Smooth muscle cell (in vitro differentiated cells): Measurements from ENCODE around the gene GLI3. TPM values are rescaled to one million over a fixed set of nuclear protein-coding genes. Genes with fewer than 3 reads are reported as not detected.

Experiments used
- DNase-seq: peaks from one replicate; lab custom pipeline; 2025; ENCODE audit not compliant: unreplicated experiment; lab: John Stamatoyannopoulos, UW
- H2AFZ ChIP-seq: fragments of 200-600 bp; sonication (generic); 2 replicates; pipeline ENCODE4 v1.6.0; 2016; ENCODE audit warnings: antibody characterized with exemption, low read depth, mild to moderate bottlenecking
- H3F3A ChIP-seq: fragments of 200-600 bp; sonication (generic); 2 replicates; pipeline ENCODE4 v1.6.0; 2017; ENCODE audit warnings: antibody characterized with exemption, low read depth
- H3K27ac ChIP-seq: fragments of 200-600 bp; sonication (generic); 2 replicates; pipeline ENCODE4 v1.5.1; 2016; ENCODE audit warnings: low read depth, mild to moderate bottlenecking
- H3K27me3 ChIP-seq: fragments of 200-600 bp; sonication (generic); 2 replicates; pipeline ENCODE4 v1.6.1; 2016; ENCODE audit warnings: low read depth, mild to moderate bottlenecking
- H3K36me3 ChIP-seq: fragments of 200-600 bp; sonication (generic); 2 replicates; pipeline ENCODE4 v1.5.1; 2016; ENCODE audit warnings: low read depth
- H3K4me1 ChIP-seq: fragments of 200-600 bp; sonication (generic); 2 replicates; pipeline ENCODE4 v1.5.1; 2016; ENCODE audit warnings: low read depth
- H3K4me2 ChIP-seq: fragments of 200-600 bp; sonication (generic); 2 replicates; pipeline ENCODE4 v1.6.0; 2016; ENCODE audit warnings: mild to moderate bottlenecking
- H3K4me3 ChIP-seq: fragments of 200-600 bp; sonication (generic); 2 replicates; pipeline ENCODE4 v1.5.1; 2016; ENCODE audit warnings: mild to moderate bottlenecking
- H3K79me2 ChIP-seq: fragments of 200-600 bp; sonication (generic); 2 replicates; pipeline ENCODE4 v1.6.0; 2016; ENCODE audit warnings: low read depth, mild to moderate bottlenecking
- H3K9ac ChIP-seq: fragments of 200-600 bp; sonication (generic); 2 replicates; pipeline ENCODE4 v1.6.0; 2016; ENCODE audit warnings: low read depth
- H3K9me3 ChIP-seq: fragments of 200-600 bp; sonication (generic); replicated peaks from 2 replicates; pipeline ENCODE4 v1.5.1; 2016; ENCODE audit warnings: low read depth
- H4K20me1 ChIP-seq: fragments of 200-600 bp; sonication (generic); 2 replicates; pipeline ENCODE4 v1.6.0; 2016; ENCODE audit warnings: low read depth
- CTCF ChIP-seq: fragments of 200-600 bp; sonication (generic); IDR thresholded peaks from 2 replicates; pipeline ENCODE4 v1.5.1; 2017; ENCODE audit warnings: borderline replicate concordance, mild to moderate bottlenecking, antibody characterized with exemption; ENCODE audit not compliant: insufficient read depth, poor library complexity, severe bottlenecking
- WGBS: methylation state at CpG from one replicate; pipeline ENCODE4 v1.1.7; 2016; ENCODE audit warnings: low lambda C conversion rate; 5-methylcytosine and 5-hydroxymethylcytosine counted together
- polyA plus RNA-seq: library from polyadenylated mRNA; unstranded; fragments of >200 nt; fragmentation: Nextera tagmentation; extraction: Ambion mirVana; gene quantifications from 2 replicates; pipeline ENCODE4 v1.2.1, GENCODE V29; 2016
- total RNA-seq: library from RNA; depleted of rRNA; stranded (reverse); fragments of >200 nt; gene quantifications from 2 replicates; pipeline ENCODE4 v1.2.3, GENCODE V29; 2014

Gene GLI3
- total and polyA plus RNA-seq, 2 experiments from 2014 or later, result 31.1 to 70.4 TPM

- Histone ChIP-seq H3K9me3 (no peaks in the 10 kb centered on the region), H3F3A (peaks cover 14% of the 10 kb centered on the region), H3K4me3 (no peak overlapping the region), H3K27me3 (no peaks in the 10 kb centered on the region), H3K79me2 (peaks cover 95% of the 10 kb centered on the region), H3K4me1 (peaks cover 89% of the 10 kb centered on the region), H3K4me2 (peak overlapping the region; percentile 43), H3K9ac (peak overlapping the region; percentile 15), H3K36me3 (no peaks in the 10 kb centered on the region), H2AFZ (no peak overlapping the region), H3K27ac (peak overlapping the region; percentile 79), H4K20me1 (peaks cover 98% of the 10 kb centered on the region)
- TF ChIP-seq CTCF, result no peak
- no peak for DNase-seq
- 55% methylated on average over 11 of the region's 11 CpGs for WGBS
Measured at GRCh38 chr7:42152329-42153205, 84.4 kb downstream of the GLI3 start.

- Histone ChIP-seq H3K79me2 (peaks cover 95% of the 10 kb centered on the region), H3F3A (peaks cover 19% of the 10 kb centered on the region), H3K9me3 (no peaks in the 10 kb centered on the region), H3K27me3 (no peaks in the 10 kb centered on the region), H3K4me3 (no peak overlapping the region), H3K9ac (peak overlapping the region; percentile 64), H3K36me3 (peaks cover 4% of the 10 kb centered on the region), H3K4me1 (peaks cover 82% of the 10 kb centered on the region), H3K27ac (peak overlapping the region; percentile 79), H3K4me2 (peak overlapping the region; percentile 72), H4K20me1 (peaks cover 98% of the 10 kb centered on the region), H2AFZ (no peak overlapping the region)
- 23% methylated on average over 7 of the region's 7 CpGs for WGBS
- TF ChIP-seq CTCF, result no peak
- no peak for DNase-seq
Measured at GRCh38 chr7:42151309-42151708, 85.7 kb downstream of the GLI3 start.

GRCh38 chr7:42145539-42145938 is 91.5 kb downstream of the GLI3 start:
- Histone ChIP-seq H3K27ac (peak overlapping the region; percentile 88), H3K36me3 (peaks cover 9% of the 10 kb centered on the region), H3K4me2 (peak overlapping the region; percentile 79), H3K79me2 (peaks cover 66% of the 10 kb centered on the region), H3K9me3 (no peaks in the 10 kb centered on the region), H3F3A (peaks cover 29% of the 10 kb centered on the region), H3K27me3 (no peaks in the 10 kb centered on the region), H3K4me3 (no peak overlapping the region), H3K4me1 (peaks cover 57% of the 10 kb centered on the region), H2AFZ (no peak overlapping the region), H4K20me1 (peaks cover 98% of the 10 kb centered on the region), H3K9ac (no peak overlapping the region)
- no peak for DNase-seq
- no peak for TF ChIP-seq CTCF
